Suppressor macrophage treated with lipopolysaccharide for 4 hours (primary cell): ENCODE measurements around the gene MAGI1.

Experiments used
- DNase-seq: peaks from one replicate; pipeline ENCODE4 v3.0.0-alpha.2; 2020

Gene MAGI1

GRCh38 chr3:65334045-65334665, 704.6 kb downstream of the MAGI1 start:
- no peak for DNase-seq

DNA sequence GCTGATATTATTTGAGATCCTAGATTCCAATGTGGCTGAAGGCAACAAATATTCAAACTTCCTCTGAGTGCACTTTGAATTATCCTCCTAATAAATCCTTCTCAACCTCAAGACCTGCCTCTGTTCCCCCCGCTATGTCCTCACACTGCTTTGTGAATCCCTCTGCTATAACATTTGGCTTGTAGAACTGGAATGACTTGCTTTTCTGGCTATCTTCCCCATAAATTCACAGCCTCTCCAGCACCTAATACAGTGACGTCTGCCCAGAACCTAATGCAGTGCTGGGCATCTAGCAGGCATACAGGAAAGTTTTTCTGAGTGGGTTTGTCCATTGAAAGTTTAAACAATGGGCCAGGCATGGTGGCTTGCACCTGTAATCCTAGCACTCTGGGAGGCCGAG, 707.0 kb downstream of the MAGI1 start:
- DNase-seq = no peak

GRCh38 chr3:65330072-65330471, 708.6 kb downstream of the MAGI1 start:
- DNase-seq = no peak

- no peak for DNase-seq
Measured at GRCh38 chr3:65328148-65328547, 710.6 kb downstream of the MAGI1 start.

GRCh38 chr3:65326574-65326973, 712.1 kb downstream of the MAGI1 start:
- no peak for DNase-seq

GRCh38 chr3:65322910-65323309, 715.8 kb downstream of the MAGI1 start:
- no peak for DNase-seq

DNA sequence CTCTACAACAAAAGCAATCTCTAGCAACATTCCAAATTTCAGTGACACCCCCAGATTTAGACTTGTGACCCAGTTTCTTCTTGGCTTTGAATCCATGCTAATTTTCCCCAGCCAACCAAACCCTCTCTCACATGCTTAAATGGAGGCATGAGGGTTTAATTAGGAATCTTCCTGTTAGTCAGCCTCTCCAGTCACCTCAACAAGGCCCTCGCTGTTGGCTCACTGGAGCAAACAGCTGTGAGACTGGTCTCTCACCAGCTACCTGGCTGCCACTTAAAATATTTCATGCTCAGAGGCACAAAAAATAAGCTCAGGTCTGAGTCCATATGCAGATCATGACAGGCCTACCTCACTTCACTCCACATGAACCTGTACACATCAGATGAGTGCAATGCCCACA, 720.5 kb downstream of the MAGI1 start:
- DNase-seq = no peak

DNA sequence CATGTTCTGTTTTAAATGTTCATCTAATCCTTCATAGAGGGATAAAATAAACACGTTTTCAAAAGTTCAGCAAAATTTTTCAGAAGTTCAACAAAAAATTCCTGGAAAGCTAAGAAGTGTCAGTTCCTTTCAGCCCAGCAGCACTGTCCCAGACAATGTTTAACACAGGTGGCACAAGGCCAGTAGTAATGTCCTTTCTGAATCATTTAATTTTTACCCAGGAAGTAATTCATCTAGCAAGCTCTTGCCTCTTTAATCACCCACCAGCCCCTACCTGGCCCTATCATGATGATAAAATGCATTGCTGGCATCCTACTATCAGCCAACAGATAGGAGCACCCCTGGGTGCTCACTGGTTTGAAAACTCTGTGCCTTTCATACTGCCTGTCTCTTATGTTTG, 723.8 kb downstream of the MAGI1 start:
- no peak for DNase-seq

GRCh38 chr3:65314269-65314668, 724.4 kb downstream of the MAGI1 start:
- no peak for DNase-seq

DNA sequence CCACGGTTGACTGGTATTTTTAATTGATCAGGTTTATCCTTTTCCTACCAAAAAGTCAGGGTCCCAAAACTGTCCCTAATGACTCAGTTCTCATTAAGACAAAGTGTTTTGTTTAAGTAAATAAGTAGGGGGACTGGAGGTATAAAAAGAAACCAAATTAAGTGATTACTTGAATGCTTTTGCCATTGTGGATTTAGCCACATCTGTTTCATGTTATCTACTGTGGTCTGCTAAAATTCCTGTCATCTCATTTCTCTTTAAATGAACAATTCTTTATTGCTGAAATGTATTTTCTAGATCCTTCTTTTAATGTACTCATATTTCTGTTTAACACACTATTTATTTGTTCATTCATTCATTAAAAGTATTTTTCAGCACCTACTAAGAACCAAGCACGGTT, 725.1 kb downstream of the MAGI1 start:
- no peak for DNase-seq

DNA sequence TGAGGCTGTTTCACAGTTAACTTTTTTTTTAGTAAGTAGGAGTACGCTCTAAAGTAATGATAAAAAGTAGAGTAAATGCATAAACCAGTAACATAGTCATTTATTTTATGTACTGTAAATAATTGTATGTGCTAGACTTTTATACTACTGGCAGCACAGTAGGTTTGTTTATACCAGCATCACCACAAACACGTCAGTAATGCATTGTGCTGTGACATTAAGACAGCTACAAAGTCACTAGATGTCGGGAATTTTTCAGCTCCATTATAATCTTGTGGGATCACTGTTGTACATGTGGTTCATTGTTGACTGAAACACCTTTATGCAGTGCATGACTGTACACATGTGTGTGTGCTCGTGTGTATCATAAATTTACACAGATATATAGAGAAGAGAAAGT, 732.9 kb downstream of the MAGI1 start:
- DNase-seq = no peak
